HL-60/S4 treated with phorbol 12-myristate 13-acetate at 8.2 ng/mL for 4 days and 3 days (cell line): ENCODE data around the gene MOB3B.

ENCODE experiments used
- in situ Hi-C: fragments of 300-500 bp; cut with MboI; formaldehyde crosslinking; loops from 2 replicates; pipeline ENCODE4 v1.15.0; 2022; ENCODE audit warnings: low sequenced_read_pairs

Gene MOB3B

DNA sequence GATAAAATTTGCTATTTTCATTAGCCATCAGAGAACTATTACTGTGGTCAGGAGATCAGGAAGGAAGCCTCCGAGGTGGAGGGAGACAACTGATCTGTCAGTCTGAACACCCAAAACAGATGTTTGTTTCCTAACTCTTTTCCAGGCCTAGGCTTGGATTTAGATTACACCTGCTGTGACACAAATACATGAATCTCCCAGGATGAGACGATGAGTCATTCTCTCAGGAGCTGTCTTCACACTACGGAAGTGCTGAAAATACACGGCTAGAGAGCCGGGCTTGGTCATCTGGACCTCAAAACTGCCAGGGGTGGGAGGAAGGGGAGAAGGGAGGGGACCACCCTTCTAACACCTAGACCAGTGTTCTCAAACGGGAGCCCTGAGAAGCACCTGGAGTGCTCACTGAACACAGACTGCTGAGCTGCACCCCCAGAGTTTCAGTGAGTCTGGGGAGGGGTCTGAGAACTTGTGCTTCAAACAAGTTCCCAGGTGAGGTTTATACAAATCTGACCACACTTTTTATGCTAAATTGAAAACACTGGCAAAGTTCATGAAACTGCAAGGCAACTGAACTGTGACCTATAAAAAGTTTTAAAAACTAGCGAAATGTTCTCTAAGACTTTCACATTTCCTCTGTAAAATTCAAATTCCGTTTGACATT, 152.3 kb downstream of the MOB3B start:
- in situ Hi-C loops, result no loop called here

DNA sequence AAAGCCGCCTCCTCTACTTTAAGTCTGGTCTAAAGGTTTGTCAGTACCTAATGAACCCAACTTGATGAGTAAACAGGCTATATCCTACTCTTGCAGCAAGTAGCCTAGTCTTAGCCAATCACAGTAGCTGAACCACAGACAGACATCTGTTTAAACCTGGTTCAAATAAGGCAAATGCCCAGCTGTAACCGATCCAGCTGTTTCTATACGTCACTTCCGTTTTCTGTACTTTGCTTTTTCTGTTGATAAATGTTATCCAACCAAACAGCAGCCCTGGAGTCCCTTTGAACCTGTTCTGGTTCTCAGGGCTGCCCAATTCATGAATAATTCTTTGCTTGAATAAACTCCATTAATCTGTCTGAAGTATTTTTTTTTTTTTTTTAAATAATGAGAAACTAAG, 155.8 kb downstream of the MOB3B start:
- in situ Hi-C loops, result no loop called here

DNA sequence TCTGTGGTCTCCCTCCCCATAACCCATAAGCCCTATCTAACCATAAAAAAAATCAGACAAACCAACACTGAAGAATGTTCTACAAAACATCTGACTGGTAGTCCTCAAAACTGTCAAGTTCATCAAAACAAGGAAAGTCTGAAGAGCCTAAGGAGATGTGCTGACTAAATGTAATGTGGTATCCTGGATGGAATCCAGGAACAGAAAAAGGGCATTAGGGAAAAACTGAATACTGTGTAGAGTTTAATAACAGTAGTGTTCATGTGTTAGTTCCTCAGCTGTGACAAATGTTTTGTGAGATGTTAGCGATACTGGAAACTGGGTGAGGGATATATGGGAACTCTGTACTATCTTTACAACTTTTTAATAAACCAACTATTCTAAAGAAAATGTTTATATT, 157.0 kb downstream of the MOB3B start:
- in situ Hi-C loops, result no loop called here

DNA sequence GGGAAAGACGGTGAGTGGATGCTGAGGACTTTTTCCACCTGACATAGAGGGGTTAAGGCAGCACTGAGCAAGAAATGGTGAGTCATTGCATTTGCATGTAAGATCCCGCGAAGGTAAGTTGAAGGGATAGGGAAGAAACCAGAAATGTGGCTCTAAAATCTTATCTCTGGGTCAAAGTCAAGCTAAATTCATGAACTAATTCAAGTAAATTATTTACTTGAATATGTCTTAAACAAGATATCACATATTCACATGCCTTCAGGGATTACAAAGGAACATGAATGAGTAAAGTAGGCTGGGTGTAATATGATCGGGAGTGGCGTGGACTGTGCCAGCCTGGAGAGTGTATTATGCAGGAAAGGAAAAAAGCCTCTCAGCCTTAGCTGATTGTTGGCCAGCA, 158.2 kb downstream of the MOB3B start:
- in situ Hi-C loops, result no loop called here

DNA sequence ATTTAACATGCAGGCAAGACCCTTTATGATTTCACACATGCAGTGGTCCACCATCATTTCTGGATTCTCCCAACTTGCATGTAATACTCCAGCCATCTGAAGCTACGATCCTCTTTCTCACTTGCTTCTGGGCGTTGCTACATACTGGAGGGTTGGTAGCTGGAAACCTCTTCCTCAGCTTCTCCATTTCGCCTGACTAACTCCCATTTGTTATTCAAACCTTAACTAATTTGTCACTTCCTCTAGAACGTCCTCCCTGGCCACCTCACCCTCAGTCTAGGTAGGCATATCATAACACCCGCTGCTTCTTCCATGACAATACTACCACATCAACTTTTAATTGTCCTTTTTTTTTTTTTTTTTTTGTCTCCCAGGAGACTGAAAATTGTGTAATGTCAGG, 160.0 kb downstream of the MOB3B start:
- in situ Hi-C loops, result no loop called here

DNA sequence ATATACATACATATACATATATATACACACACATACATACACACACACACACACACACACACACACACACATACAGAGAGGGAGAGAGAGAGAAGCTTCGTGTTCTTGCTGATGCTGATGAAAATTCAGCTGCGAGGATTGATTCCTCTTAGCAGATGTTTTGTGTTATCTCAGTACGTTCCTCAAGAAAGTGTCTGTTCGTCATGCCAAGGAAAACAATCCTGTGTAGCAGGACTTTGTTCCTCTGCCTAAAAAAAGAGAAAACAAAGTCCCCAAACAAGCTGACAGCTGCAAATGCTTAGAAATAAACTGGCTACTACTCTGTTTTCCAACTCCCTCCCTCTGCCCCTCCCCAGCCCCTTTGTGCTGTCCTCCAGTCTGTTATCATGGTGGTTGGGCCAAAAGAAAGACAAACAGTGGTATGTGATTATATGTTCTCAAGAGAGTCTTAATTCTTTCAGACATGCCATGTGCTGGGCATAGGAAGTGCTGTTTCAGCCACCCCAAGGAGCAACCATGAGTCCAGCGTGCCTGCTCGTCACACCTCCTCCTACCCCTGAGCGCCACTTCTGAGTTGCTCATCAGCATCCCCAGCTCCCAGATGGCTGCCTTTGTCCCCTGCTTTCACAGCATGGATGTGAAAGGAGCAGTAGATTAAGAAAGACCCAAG, 161.2 kb downstream of the MOB3B start:
- in situ Hi-C loops, result no loop called here

DNA sequence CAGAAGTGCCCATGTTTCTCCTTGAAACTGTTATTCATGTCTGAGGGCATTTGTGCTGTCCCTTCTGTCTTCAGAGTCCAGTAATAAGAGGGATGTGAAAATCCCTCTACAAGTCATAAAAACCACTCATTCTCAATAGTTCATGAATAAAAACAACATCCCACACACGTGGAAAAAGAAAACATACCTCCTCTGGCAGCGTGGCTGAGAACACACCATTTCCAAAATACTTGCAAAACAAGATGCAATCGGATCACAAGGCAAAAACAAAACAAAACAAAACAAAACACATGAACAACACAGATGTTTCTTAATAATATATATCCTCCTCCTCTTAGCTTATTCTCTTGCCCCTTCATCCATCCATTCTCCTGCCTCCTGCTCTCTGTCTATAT, 161.7 kb downstream of the MOB3B start:
- in situ Hi-C loops, result no loop called here

DNA sequence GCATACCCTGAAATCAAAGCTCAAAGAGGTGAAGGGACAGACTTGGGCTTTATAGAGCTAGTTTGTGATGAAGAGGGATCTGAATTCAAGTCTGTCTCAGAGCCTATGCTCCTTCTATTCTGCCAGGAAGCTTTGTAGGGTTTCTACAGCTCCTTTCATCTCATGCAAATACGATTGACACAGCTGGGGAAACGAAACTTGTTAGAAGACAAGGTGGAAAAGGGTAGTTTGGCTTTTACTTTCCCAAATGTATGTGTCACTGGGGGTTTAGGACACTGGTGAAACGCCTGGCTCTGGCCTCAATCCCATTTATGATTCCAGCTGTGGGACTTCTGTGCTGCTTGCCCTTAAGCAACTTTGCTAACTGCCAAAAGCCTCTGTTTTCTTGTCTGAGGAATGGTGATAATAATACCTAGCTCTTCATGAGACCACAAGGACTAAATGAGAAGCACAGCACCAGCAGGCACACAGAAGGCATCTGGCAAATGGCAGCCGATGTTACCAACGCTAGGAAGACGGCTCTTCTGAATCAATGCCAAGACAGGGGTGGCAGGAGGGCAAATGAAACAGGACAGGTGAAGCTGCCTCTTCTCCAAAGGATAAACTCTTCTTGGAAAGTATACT, 162.3 kb downstream of the MOB3B start:
- in situ Hi-C loops, result no loop called here

DNA sequence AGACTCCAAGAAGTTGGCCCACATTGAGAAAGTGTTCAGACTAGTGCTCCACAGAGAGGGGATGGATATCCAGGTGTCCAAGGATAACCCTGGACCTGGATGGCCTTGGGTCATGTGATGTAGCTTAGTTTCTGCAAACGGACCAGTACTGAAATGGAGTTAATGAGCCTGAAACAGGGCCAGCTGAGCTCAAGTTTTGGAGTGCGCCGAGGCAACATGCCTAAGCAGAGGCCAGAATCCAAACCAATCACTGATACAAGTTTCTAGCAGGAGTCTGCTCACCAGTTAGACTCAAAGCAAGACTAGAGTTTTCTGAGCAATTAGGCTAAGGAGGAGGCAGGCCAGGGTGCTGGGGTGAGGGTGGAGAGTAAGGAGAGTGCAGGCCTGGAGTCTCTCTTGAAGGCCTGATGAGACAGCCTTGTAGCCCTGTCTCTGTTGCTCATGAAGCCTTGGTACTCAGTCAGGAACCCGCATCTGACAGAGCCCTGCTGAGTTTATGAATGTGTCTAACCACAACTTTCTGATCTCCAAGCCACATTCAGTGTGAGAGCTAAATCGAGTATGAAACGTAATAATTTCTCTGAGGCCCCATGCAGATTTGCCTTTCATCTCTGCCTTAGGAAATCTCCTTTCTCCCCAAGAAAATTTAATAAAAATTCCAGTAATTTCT, 163.8 kb downstream of the MOB3B start:
- in situ Hi-C loops, result no loop called here

DNA sequence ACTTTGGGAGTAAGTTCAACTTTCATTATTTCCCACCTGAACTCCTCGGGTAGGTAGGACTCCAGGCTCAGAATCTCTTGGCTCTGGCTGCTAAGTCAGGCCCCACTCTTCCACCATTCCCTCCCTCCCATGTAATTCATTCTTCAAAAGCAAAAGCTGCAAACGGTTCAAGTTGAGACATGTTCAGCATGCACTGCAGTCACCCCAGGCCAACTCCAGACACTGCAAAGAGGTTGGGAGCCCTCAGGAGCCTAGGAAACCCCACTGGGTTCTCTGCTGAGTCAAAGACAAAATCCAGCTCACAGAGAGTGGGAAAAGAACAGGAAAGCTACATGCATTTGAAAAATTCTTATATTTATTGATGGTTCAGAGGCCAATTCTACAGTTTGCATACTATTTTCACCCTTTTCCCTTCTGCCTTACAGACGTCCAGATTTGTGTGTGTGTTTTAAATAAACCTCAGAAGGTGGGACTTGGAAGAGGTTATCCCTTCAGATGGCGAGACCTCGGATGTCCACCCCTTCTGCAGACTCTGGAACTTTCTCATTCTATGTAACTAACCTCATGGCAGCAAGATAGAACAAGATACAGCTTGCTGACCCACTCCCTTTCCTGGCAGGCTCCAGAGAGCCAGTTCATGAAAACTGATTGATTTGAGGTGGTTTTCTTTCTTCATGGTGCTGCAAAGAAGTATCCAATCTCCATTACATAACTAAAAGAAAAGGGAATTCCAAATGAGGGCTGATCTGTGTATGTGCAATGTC, 167.0 kb downstream of the MOB3B start:
- in situ Hi-C loops, result no loop called here

DNA sequence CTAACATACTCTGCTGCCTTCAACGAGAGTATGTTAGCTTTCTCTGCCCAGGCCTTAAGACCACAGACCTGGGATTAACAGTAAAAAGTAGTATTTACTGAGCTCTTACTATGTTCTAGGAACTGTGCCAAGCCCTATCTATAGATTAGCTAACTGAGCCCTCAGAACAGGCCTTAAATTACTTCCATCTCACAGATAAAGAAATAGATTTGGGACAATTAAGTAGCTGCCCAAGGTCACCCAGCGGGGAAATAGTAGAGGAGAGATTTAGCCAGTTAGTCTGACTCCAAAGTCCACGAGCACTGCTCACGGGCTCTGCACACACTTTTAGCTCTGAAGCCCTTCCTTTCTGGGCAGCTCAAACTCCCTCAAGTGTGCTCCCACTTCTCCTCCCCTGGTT, 168.1 kb downstream of the MOB3B start:
- in situ Hi-C loops, result no loop called here

DNA sequence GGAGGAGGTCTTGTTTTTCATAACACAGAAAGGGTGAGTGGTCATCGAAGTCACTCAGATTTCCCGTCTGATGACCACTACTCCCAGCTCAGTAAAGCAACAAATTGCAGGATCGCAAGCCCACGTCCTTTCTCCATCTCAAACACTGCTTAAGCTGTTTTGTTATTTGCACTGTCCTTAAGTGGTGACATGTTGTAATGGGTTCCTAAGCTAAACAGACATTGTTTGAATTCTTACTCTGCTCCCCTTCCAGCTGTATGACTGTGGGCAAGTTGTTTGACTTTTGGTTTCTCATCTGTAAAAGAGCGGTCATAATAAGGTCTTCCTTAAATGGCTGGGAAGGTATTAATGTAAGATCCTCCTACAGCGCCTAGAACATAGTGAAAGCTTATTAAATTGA, 169.9 kb downstream of the MOB3B start:
- in situ Hi-C loops, result no loop called here

DNA sequence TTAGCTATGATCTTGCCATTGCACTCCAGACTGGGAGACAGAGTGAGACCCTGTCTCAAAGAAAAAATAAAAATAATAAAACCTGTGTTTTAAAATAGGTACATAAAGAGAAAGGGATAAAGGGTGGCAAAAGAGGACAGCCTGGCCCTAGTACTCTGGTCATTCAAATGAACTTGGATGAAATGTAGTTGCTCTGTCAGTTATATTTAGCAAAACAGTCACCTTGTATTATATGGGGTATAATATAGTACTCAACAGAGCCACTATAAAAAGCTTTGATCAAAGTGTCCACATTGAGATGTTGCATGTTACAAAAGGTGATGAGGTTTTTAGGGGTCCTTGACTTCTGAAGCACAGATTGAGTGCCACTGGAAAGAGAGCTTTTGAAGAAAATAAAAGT, 171.6 kb downstream of the MOB3B start:
- in situ Hi-C loops, result no loop called here

DNA sequence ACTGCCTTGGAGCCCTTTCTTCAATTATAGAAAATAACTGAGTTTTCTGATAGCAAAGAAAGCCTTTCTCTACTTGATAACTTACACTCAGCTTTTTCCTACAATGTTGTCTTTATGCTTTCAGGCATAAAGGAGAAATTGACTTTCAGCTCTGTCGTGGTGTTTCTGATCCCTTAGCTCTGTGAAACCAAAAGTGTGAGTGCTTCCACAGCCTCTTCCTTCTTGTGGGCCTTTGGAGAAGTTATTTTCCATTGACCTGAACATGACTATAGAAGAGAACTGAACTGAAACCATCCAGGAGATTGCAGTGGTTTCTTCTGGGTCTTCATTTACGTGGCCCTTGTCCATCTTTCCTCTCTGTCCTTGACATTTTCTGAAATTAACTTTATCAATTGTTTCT, 173.2 kb downstream of the MOB3B start:
- in situ Hi-C loops, result no loop called here

DNA sequence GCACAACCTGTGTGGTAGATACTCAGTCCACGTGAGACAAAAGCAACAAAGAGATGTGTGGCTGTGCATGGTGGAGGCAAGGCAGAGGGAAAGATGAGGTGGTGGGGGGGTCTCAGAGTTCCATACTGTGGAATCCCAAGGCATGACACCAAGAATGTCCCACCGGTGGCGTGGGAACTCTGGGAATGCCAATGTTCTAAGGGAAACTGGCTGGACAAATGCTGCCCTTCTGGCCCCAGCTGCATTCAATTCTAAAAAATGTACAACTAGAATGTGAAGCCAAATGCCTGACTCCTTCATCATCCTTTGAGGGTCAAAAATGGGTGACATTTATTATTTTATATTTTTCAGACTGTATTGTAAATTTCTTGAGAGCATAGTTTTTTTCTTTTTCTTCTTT, 174.4 kb downstream of the MOB3B start:
- in situ Hi-C loops, result no loop called here

DNA sequence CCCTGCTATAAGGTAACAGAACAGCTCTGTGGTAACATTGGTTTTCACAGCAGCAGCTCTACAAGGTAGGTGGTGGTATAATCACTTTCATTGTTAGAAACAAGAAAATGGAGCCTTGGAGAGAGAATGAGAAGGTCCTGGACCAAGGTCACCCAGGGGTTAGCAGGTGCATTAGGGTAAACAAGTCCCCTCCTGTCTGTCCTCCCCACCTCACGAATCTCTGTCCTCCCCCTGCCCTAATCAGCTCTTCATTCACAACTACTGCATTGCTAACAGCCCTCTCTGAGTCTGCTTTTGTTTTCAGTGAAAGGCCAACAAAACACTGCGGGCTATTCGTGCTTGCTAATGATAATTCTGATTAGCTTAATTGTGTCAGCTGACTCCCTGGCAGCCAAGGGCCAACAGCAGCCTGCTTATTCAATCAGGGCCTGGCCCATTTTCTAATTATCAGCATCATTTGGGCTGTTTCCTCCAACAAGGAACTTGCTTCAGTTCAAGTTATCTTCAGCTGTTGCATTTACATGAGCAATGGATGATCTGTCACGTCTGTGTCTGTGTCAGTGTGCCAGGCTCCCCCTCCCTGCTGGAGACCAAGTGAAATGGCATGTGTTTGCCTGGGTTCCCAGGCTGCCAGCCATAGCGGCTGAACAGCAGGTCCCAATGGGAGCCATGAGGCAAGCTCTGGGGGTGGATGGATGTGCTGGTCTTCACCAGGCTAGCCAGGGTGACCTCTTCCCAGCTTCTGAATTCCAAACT, 176.0 kb downstream of the MOB3B start:
- in situ Hi-C loops, result no loop called here

DNA sequence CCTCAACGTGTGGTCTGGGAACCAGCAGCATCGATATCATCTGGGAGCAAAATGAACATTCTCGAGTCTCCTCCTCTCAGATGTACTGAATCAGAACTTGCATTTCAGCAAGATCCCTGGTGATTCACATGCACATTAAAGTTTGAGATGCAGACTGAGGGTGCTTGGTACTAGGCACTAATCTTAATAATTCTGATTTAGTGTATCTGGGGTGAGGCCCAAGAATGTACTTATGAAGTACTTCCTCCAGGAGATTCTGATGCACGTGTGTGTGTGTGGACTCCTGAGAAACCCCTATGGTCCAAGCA, 176.5 kb downstream of the MOB3B start:
- in situ Hi-C loops, result no loop called here

DNA sequence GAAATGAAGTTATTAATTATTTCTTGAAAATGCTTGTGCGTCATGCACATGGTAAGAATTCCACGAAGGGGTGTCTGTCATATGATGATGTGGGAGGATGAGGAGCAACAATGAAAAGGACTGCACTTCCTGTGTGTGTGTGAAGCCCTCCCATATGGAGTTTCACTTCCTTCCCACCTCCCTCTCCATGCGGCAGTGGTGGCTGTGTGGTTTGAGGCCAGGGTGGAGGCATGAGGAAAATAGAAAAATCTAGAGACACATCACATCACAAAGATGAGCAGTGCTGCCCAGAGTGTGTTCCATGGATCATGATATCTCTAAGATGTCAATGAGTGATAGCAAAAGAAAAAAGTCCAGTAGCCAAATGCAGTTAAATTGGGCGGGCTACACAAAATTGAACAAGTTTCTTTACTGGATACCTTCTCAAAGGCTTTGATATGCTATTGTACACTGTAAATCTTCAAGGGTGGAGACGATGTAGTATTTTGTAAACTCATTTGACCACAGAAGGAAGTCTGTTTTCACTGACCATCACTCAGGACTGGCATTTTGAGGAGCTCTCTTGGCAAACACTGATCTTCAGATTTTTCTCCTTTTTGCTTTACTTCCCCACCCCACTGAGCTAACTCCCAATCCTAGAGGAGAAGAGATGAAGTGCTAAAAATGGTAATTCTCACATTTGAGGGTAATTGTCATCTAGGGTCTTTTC, 177.0 kb downstream of the MOB3B start:
- in situ Hi-C loops, result no loop called here

DNA sequence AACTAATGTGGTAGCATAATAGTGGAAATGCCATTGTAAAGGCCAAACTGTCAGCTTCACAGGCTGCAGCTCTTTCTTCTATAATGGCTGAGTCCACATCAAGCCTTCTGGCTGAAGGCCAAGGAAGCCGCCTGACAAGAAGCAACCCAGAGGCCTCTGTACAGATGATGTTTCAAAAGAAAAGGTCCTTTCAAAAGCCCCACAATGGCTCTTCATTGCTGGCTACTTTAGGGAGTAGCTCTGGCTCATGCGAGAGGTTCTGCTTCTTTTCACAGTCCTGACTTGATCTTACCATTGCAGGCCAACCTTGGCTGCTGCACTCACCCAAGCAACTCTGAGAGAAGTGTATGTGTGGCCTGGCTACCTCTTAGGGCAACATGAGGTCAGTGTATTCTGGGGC, 178.2 kb downstream of the MOB3B start:
- in situ Hi-C loops, result no loop called here

DNA sequence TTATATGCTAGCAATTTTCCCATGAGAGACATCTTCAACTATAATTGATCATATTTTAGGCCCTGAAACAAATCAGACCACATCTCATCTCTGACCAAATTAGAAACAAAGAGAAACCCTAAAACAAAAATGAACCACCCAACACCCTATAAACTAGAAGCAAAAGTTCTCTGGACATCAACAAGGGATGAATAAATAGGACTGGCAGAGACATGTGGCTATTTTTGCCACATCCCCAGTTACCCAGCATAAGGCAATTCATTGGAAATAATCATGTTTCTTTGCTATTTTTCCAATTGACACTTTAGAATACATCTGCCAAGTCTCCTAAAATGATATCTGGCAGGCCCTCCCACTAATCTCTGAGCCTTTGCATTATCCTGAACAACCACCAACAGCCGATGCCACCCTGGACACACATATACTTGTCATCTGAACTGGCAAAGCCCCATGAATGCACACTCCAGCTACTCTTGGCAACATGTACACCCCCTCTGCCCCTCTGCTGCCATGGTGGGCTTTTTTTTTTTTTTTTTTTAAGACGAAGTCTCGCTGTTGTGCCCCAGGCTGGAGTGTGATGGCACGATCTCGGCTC, 179.1 kb downstream of the MOB3B start:
- in situ Hi-C loops, result no loop called here
